PC-9 (cell line): ENCODE measurements around the gene SLC66A2.

Experiments used
- EZH2 ChIP-seq: fragments of 200-600 bp; sonication (generic); IDR thresholded peaks from 2 replicates; pipeline ENCODE4 v1.8.0; 2017; ENCODE audit warnings: antibody characterized with exemption, low read depth
- TF ChIP-seq, protein P1 (sequence below): fragments of 200-600 bp; sonication (generic); conservative IDR thresholded peaks from 2 replicates; pipeline ENCODE4 v1.6.1; 2017; ENCODE audit warnings: mixed run types, antibody characterized with exemption, mild to moderate bottlenecking, moderate library complexity

DNA sequence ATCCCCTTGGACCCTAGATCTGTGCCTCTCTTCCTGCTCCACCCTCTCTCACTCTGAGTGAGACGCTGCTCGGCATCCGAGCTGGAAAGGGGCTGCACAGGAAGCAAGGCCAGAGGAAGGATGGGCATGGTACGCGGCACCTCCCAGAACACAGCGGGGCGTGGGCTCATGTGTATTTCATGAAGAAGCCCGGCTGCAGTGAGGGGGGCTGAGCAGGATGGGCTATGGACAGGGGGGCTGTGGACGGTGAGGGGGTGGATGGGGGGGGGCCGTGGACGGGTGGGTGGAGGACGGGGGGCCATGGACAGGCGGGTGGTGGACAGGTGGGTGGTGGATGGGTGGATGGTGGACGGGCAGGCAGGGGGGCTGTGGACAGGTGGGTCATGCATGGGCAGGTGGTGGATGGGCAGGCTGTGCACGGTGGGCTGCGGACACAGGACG, 28.5 kb downstream of the SLC66A2 start:
- TF ChIP-seq, protein P1, sequence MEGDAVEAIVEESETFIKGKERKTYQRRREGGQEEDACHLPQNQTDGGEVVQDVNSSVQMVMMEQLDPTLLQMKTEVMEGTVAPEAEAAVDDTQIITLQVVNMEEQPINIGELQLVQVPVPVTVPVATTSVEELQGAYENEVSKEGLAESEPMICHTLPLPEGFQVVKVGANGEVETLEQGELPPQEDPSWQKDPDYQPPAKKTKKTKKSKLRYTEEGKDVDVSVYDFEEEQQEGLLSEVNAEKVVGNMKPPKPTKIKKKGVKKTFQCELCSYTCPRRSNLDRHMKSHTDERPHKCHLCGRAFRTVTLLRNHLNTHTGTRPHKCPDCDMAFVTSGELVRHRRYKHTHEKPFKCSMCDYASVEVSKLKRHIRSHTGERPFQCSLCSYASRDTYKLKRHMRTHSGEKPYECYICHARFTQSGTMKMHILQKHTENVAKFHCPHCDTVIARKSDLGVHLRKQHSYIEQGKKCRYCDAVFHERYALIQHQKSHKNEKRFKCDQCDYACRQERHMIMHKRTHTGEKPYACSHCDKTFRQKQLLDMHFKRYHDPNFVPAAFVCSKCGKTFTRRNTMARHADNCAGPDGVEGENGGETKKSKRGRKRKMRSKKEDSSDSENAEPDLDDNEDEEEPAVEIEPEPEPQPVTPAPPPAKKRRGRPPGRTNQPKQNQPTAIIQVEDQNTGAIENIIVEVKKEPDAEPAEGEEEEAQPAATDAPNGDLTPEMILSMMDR: no peak
- no peak for TF ChIP-seq EZH2
